H1 (cell line): Measurements from ENCODE around the gene GAPDH. TPM values are rescaled to one million over a fixed set of nuclear protein-coding genes. Genes with fewer than 3 reads are reported as not detected.

Experiments
- CTCF ChIA-PET: fragments of 300-600 bp; sonication (Branson Sonifier 250); formaldehyde crosslinking; loops from one replicate; lab custom pipeline; 2021; ENCODE audit not compliant: partially characterized antibody; lab: Charles Lee
- POLR2A ChIA-PET: fragments of 300-600 bp; sonication (Branson Sonifier 250); formaldehyde crosslinking; loops from one replicate; lab custom pipeline; 2021; ENCODE audit warnings: inconsistent platforms; ENCODE audit not compliant: partially characterized antibody; lab: Charles Lee
- DNase-seq, 2 experiments: peaks; one replicate each; pipeline versions ENCODE4 v3.0.0 to v3.0.0-alpha.2; 2010 to 2022; ENCODE audit warnings: low spot score in 2 of 2, low read depth in 1 of 2, mixed read lengths in 1 of 2
- FAIRE-seq: peaks from 2 replicates; lab custom pipeline; 2011; peaks lifted over from hg19 to GRCh38; lab: Jason Lieb, UNC
- H2AFZ ChIP-seq: 2 replicates; pipeline ENCODE4 v1.8.1; 2012; ENCODE audit warnings: low read length, inconsistent platforms
- H2AK5ac ChIP-seq: 2 replicates; pipeline ENCODE4 v1.6.1; 2013; ENCODE audit warnings: low read depth, low read length
- H2BK120ac ChIP-seq: replicated peaks from 2 replicates; pipeline ENCODE3; 2013; ENCODE audit warnings: low read depth, low read length, inconsistent platforms
- H2BK12ac ChIP-seq: 2 replicates; pipeline ENCODE4 v1.6.1; 2013; ENCODE audit warnings: low read depth, low read length
- H2BK15ac ChIP-seq: 2 replicates; pipeline ENCODE4 v1.6.1; 2013; ENCODE audit warnings: low read length
- H2BK20ac ChIP-seq: 2 replicates; pipeline ENCODE4 v1.6.1; 2013; ENCODE audit warnings: low read length
- H2BK5ac ChIP-seq: 2 replicates; pipeline ENCODE4 v1.6.1; 2013; ENCODE audit warnings: low read depth, low read length
- H3K14ac ChIP-seq: 2 replicates; pipeline ENCODE4 v1.6.1; 2013; ENCODE audit warnings: inconsistent platforms; ENCODE audit not compliant: insufficient read length
- H3K18ac ChIP-seq: 2 replicates; pipeline ENCODE4 v1.6.1; 2013; ENCODE audit warnings: low read length; ENCODE audit errors: extremely low read depth
- H3K23ac ChIP-seq: 2 replicates; pipeline ENCODE4 v1.6.1; 2013; ENCODE audit warnings: inconsistent platforms; ENCODE audit not compliant: insufficient read length
- H3K23me2 ChIP-seq: 2 replicates; pipeline ENCODE4 v1.6.1; 2013; ENCODE audit warnings: low read depth, low read length
- H3K27ac ChIP-seq: 2 replicates; pipeline ENCODE4 v1.6.1; 2011; ENCODE audit warnings: low read depth, low read length, inconsistent platforms
- H3K27me3 ChIP-seq, 4 experiments: replicated peaks in 1 of 4; 1 replicate in 1 of 4; 2 replicates in 3 of 4; pipeline versions ENCODE4 v1.6.1 to v1.8.1; 2011 to 2013; ENCODE audit warnings: low read length in 3 of 4, mild to moderate bottlenecking in 3 of 4, inconsistent platforms in 2 of 4, mixed read lengths in 2 of 4, moderate library complexity in 1 of 4; ENCODE audit not compliant: control insufficient read depth in 3 of 4, insufficient read depth in 3 of 4; ENCODE audit errors: extremely low read depth in 1 of 4
- H3K36me3 ChIP-seq, 4 experiments: 2 replicates each; pipeline versions ENCODE4 v1.6.1 to v1.8.1; 2011 to 2013; ENCODE audit warnings: mild to moderate bottlenecking in 4 of 4, low read length in 3 of 4, moderate library complexity in 2 of 4, control low read depth in 1 of 4, inconsistent platforms in 1 of 4; ENCODE audit not compliant: insufficient read depth in 4 of 4, control insufficient read depth in 2 of 4
- H3K4ac ChIP-seq: replicated peaks from 2 replicates; pipeline ENCODE3; 2013; ENCODE audit warnings: low read length, low read depth, mixed read lengths, inconsistent platforms; ENCODE audit not compliant: insufficient read length
- H3K4me1 ChIP-seq, 4 experiments: replicated peaks in 1 of 4; 1 replicate in 1 of 4; 2 replicates in 3 of 4; pipeline versions ENCODE4 v1.6.1 to v1.8.1; 2011 to 2013; ENCODE audit warnings: low read length in 3 of 4, inconsistent platforms in 2 of 4, mixed read lengths in 1 of 4; ENCODE audit not compliant: insufficient read depth in 4 of 4, control insufficient read depth in 3 of 4
- H3K4me2 ChIP-seq, 2 experiments: 2 replicates each; pipeline versions ENCODE4 v1.6.1 to v1.8.1; 2011 to 2013; ENCODE audit warnings: low read depth in 2 of 2, low read length in 2 of 2, control low read depth in 1 of 2, inconsistent platforms in 1 of 2, mild to moderate bottlenecking in 1 of 2; ENCODE audit not compliant: insufficient read depth in 1 of 2
- H3K4me3 ChIP-seq, 4 experiments: fragments of 200-600, 300-600 bp in 1 of 4; sonication (generic), shearing (Covaris generic), sonication (Bioruptor Twin) in 1 of 4; 2 replicates each; pipeline versions ENCODE4 v1.5.1 to v1.8.1; 2011 to 2016; ENCODE audit warnings: low read length in 4 of 4, low read depth in 3 of 4, control low read depth in 2 of 4, inconsistent platforms in 2 of 4, mild to moderate bottlenecking in 2 of 4, mixed read lengths in 1 of 4, moderate library complexity in 1 of 4; ENCODE audit not compliant: insufficient read depth in 2 of 4; ENCODE audit errors: extremely low read depth in 1 of 4
- H3K56ac ChIP-seq: replicated peaks from 2 replicates; pipeline ENCODE3; 2013; ENCODE audit warnings: low read depth, mild to moderate bottlenecking, mixed read lengths, low read length, inconsistent platforms; ENCODE audit not compliant: insufficient read length
- H3K79me1 ChIP-seq: 2 replicates; pipeline ENCODE4 v1.6.1; 2013; ENCODE audit warnings: low read depth, low read length, control low read depth
- H3K79me2 ChIP-seq, 2 experiments: 2 replicates each; pipeline versions ENCODE4 v1.6.1 to v1.8.1; 2012 to 2013; ENCODE audit warnings: low read length in 2 of 2, mild to moderate bottlenecking in 2 of 2, inconsistent platforms in 1 of 2; ENCODE audit not compliant: insufficient read depth in 2 of 2, control insufficient read depth in 1 of 2
- H3K9ac ChIP-seq, 4 experiments: replicated peaks in 1 of 4; 1 replicate in 1 of 4; 2 replicates in 3 of 4; pipeline versions ENCODE4 v1.6.1 to v1.8.1; 2011 to 2013; ENCODE audit warnings: low read depth in 3 of 4, low read length in 3 of 4, control low read depth in 2 of 4, mild to moderate bottlenecking in 2 of 4, moderate library complexity in 2 of 4, inconsistent platforms in 1 of 4; ENCODE audit errors: extremely low read depth in 1 of 4
- H3K9me3 ChIP-seq, 2 experiments: 2 replicates each; pipeline versions ENCODE4 v1.6.1 to v1.8.1; 2012 to 2013; ENCODE audit warnings: mild to moderate bottlenecking in 2 of 2, moderate library complexity in 2 of 2, control low read depth in 1 of 2, inconsistent platforms in 1 of 2, low read depth in 1 of 2, low read length in 1 of 2, mixed read lengths in 1 of 2; ENCODE audit not compliant: insufficient read depth in 2 of 2
- H4K20me1 ChIP-seq, 2 experiments: replicated peaks in 1 of 2; 2 replicates each; pipeline versions ENCODE3 to v1.8.1; 2011 to 2013; ENCODE audit warnings: inconsistent platforms in 2 of 2, low read length in 2 of 2, mild to moderate bottlenecking in 1 of 2; ENCODE audit not compliant: insufficient read depth in 2 of 2, control insufficient read depth in 1 of 2
- H4K5ac ChIP-seq: 2 replicates; pipeline ENCODE4 v1.6.1; 2013; ENCODE audit warnings: low read length, low read depth, mixed read lengths, inconsistent platforms; ENCODE audit not compliant: insufficient read length
- H4K8ac ChIP-seq: 2 replicates; pipeline ENCODE4 v1.8.0; 2013; ENCODE audit warnings: mild to moderate bottlenecking, moderate library complexity, low read length, inconsistent platforms; ENCODE audit not compliant: insufficient read depth; ENCODE audit errors: extremely low read depth
- H4K91ac ChIP-seq: replicated peaks from 2 replicates; pipeline ENCODE3; 2013; ENCODE audit warnings: low read length, mixed read lengths, inconsistent platforms; ENCODE audit not compliant: insufficient read length
- ASH2L ChIP-seq: fragments of 200-600, 300-600 bp; sonication (generic); IDR thresholded peaks from one replicate; pipeline ENCODE4 v1.7.1; 2017; ENCODE audit warnings: low read length
- BACH1 ChIP-seq: IDR thresholded peaks from 2 replicates; pipeline ENCODE4 v1.6.1; 2012; ENCODE audit warnings: low read length, improper control_type of control experiment
- BCL11A ChIP-seq, 2 experiments: IDR thresholded peaks; one replicate each; pipeline ENCODE4 v1.6.1; 2011; ENCODE audit warnings: low read depth in 2 of 2, low read length in 2 of 2, mild to moderate bottlenecking in 2 of 2
- CHD1 ChIP-seq: IDR thresholded peaks from 2 replicates; pipeline ENCODE4 v1.6.1; 2012; ENCODE audit warnings: low read depth, low read length, improper control_type of control experiment
- CTBP2 ChIP-seq: IDR thresholded peaks from 2 replicates; pipeline ENCODE4 v1.7.0; 2011; ENCODE audit warnings: borderline replicate concordance, mild to moderate bottlenecking, moderate library complexity, mixed read lengths, low read length; ENCODE audit not compliant: insufficient read depth, insufficient read length
- EZH2 ChIP-seq: fragments of 200-600 bp; sonication (generic); IDR thresholded peaks from 2 replicates; pipeline ENCODE4 v1.7.1; 2012; ENCODE audit warnings: low read depth, mild to moderate bottlenecking, moderate library complexity, low read length, inconsistent platforms; ENCODE audit not compliant: severe bottlenecking
- GABPA ChIP-seq: IDR thresholded peaks from 2 replicates; pipeline ENCODE4 v1.6.1; 2011; ENCODE audit warnings: mild to moderate bottlenecking, low read length, moderate library complexity, borderline replicate concordance; ENCODE audit not compliant: insufficient read depth
- MAFK ChIP-seq: IDR thresholded peaks from 2 replicates; pipeline ENCODE4 v1.6.1; 2012; ENCODE audit warnings: low read depth, mild to moderate bottlenecking, improper control_type of control experiment, low read length
- POU5F1 ChIP-seq: IDR thresholded peaks from 2 replicates; pipeline ENCODE4 v1.6.1; 2011; ENCODE audit warnings: low read depth, mild to moderate bottlenecking, low read length, moderate library complexity
- RAD21 ChIP-seq, 2 experiments: IDR thresholded peaks in 1 of 2; conservative IDR thresholded peaks in 1 of 2; 2 replicates each; pipeline ENCODE4 v1.6.1; 2011; ENCODE audit warnings: low read depth in 2 of 2, low read length in 2 of 2, improper control_type of control experiment in 1 of 2, inconsistent platforms in 1 of 2, mild to moderate bottlenecking in 1 of 2, moderate library complexity in 1 of 2
- SAP30 ChIP-seq: fragments of 300-600 bp; sonication (generic); IDR thresholded peaks from 2 replicates; pipeline ENCODE4 v1.7.1; 2012; ENCODE audit warnings: low read length, moderate library complexity, mild to moderate bottlenecking, inconsistent platforms; ENCODE audit not compliant: insufficient read depth, insufficient replicate concordance
- TAF1 ChIP-seq: IDR thresholded peaks from 2 replicates; pipeline ENCODE4 v1.6.1; 2011; ENCODE audit warnings: mild to moderate bottlenecking, low read depth, low read length
- YY1 ChIP-seq: IDR thresholded peaks from 2 replicates; pipeline ENCODE4 v1.6.1; 2011; ENCODE audit warnings: low read depth, mild to moderate bottlenecking, low read length
- WGBS, 2 experiments: shearing (Covaris generic) in 1 of 2; methylation state at CpG; one replicate each; pipeline versions ENCODE4 v1.1.6 to v1.1.7; 2013 to 2015; ENCODE audit warnings: low lambda C conversion rate in 2 of 2, mixed read lengths in 2 of 2, inconsistent platforms in 1 of 2, low coverage in 1 of 2, missing lambda C conversion rate in 1 of 2; ENCODE audit not compliant: insufficient replicate concordance in 2 of 2, insufficient coverage in 1 of 2, insufficient read length in 1 of 2; ENCODE audit errors: extremely low coverage in 1 of 2, missing lambda C conversion rate in 1 of 2; 5-methylcytosine and 5-hydroxymethylcytosine counted together
- polyA plus RNA-seq, 7 experiments: library from polyadenylated mRNA; depleted of rRNA in 3 of 7; stranded (reverse) in 5 of 7; unstranded in 2 of 7; fragments of >200 nt in 5 of 7; fragments of 200-250 nt in 2 of 7; gene quantifications; 1 replicate in 5 of 7; 2 replicates in 1 of 7; 4 replicates in 1 of 7; pipeline versions ENCODE4 v1.2.1 to v1.2.3, GENCODE V29; 2011 to 2013; ENCODE audit warnings: missing spikeins in 2 of 7, mixed read lengths in 2 of 7
- total RNA-seq: library from RNA; stranded (reverse); fragmentation: NEBNext Ultra II Directional; extraction: Animal tissue kit (Norgen Biotek cat#: 25700); gene quantifications from 2 replicates; pipeline ENCODE4 v1.2.1, GENCODE V29; 2021

Gene GAPDH
- total and polyA plus RNA-seq, 2 of the 8 experiments (the other 6 are each of a cell fraction or from before 2014, with no cell fraction given): 5,175 to 15,878 TPM

- POLR2A ChIA-PET: interaction anchor here (0.6 to 14.8 kb wide), 4 partner anchors 12 to 74 kb away, joined by 3 to 188 read pairs (median 5); partner anchors contain the start of gene GAPDH
- H3K27me3 ChIP-seq: no peaks in the 10 kb centered on the region
- no peak overlapping the region for H3K23ac ChIP-seq
- H4K5ac ChIP-seq: no peak overlapping the region
- H3K56ac ChIP-seq: no peak overlapping the region
- 87% methylated on average over 10 of the region's 10 CpGs; no CpG with 5 or more reads in 1 of the 2 experiments for WGBS, 2 experiments
- FAIRE-seq (no peak), DNase-seq (no peak)
- H2BK12ac ChIP-seq: no peak overlapping the region
- no peak overlapping the region for H3K4me3 ChIP-seq
- H2BK20ac ChIP-seq: no peak overlapping the region
- no peak overlapping the region for H2BK15ac ChIP-seq
- H4K20me1 ChIP-seq: peaks cover 3 to 6% of the 10 kb centered on the region in 2 experiments
- H2AFZ ChIP-seq: no peak overlapping the region
- H3K36me3 ChIP-seq: peaks cover 55 to 94% (median 83%) of the 10 kb centered on the region in 4 experiments
- no peaks in the 10 kb centered on the region for H3K4me1 ChIP-seq
- no peak overlapping the region for H3K4me2 ChIP-seq
- H3K14ac ChIP-seq: no peak overlapping the region
- H4K8ac ChIP-seq: no peak overlapping the region
- no peak overlapping the region for H2BK120ac ChIP-seq
- no peak overlapping the region for H3K4ac ChIP-seq
- no peaks in the 10 kb centered on the region for H3K79me2 ChIP-seq
- no peaks in the 10 kb centered on the region for H3K9me3 ChIP-seq
- no peaks in the 10 kb centered on the region for H3K79me1 ChIP-seq
- peaks cover 1% of the 10 kb centered on the region; the same call in 1 of the 2 replicates for H3K23me2 ChIP-seq
- H3K27ac ChIP-seq: no peak overlapping the region
- no peak overlapping the region for H3K18ac ChIP-seq
- no peak overlapping the region for H2BK5ac ChIP-seq
- H4K91ac ChIP-seq: no peak overlapping the region
- no peak overlapping the region for H2AK5ac ChIP-seq
- CTCF ChIA-PET: interaction anchor here (1.2 kb wide), 1 partner anchor 48 kb away, joined by 4 read pairs; no protein-coding TSS in a partner anchor
- H3K9ac ChIP-seq: no peak overlapping the region
- TF ChIP-seq EZH2 (no peak), YY1 (no peak), MAFK (no peak), BACH1 (no peak), CTBP2 (no peak), BCL11A (IDR thresholded peaks at IDR 0.05; ENCODE audit: low read depth in 2 of 2, low read length in 2 of 2) (no peak), POU5F1 (no peak), CHD1 (no peak), GABPA (no peak), SAP30 (no peak), TAF1 (no peak), ASH2L (no peak), RAD21 (IDR thresholded peaks at IDR 0.05 in 1 of 2, conservative IDR thresholded peaks at IDR 0.05 in 1 of 2; ENCODE audit: low read depth in 2 of 2, low read length in 2 of 2) (no peak)
Observed at GRCh38 chr12:6522193-6522592, 12.1 kb upstream of the GAPDH start.
